ENCODE results near the gene CHMP6. TPM values are rescaled to one million over a fixed set of nuclear protein-coding genes. Genes with fewer than 3 reads are reported as not detected.
A peak's percentile ranks its signal among the peaks of the same experiment; 100 is the strongest.

Gene CHMP6
- total and polyA plus RNA-seq, 9 of the 15 experiments (the other 6 are each of a cell fraction or from before 2014, with no cell fraction given) = 0.25 to 30.4 (median 13.4) TPM

- FAIRE-seq (no peak), ATAC-seq (no peak), DNase-seq (ENCODE audit: extremely low read depth in 1 of 4, low spot score in 3 of 4) (no peak)
- Histone ChIP-seq H3K27me3 (ENCODE audit: control insufficient read depth in 2 of 2, insufficient read depth in 2 of 2, low read length in 2 of 2) (no peaks in the 10 kb centered on the region), H2AFZ (ENCODE audit: low read depth, low read length) (no peak overlapping the region), H3K36me3 (ENCODE audit: control insufficient read depth, insufficient read depth, low read length) (peaks cover 14% of the 10 kb centered on the region; the same call in 2 of the 3 replicates), H3K4me1 (replicated peaks in 1 of 2; ENCODE audit: control insufficient read depth in 2 of 2, insufficient read depth in 2 of 2, low read length in 2 of 2) (peaks cover 13 to 68% of the 10 kb centered on the region in 2 experiments), H3K79me2 (ENCODE audit: control insufficient read depth, insufficient read depth, low read length) (peaks cover 30% of the 10 kb centered on the region), H3K9ac (ENCODE audit: insufficient read depth in 1 of 2, low read depth in 2 of 2, low read length in 2 of 2) (no peak overlapping the region), H3K4me3 (no peak overlapping the region), H3K4me2 (ENCODE audit: insufficient read depth, low read length) (no peak overlapping the region), H3K9me3 (replicated peaks; ENCODE audit: control insufficient read depth, insufficient read depth, low read depth, low read length) (no peaks in the 10 kb centered on the region), H4K20me1 (replicated peaks; ENCODE audit: control insufficient read depth, insufficient read depth, low read length) (peaks cover 16% of the 10 kb centered on the region; the same call in 1 of the 2 replicates), H3K9me1 (ENCODE audit: control insufficient read depth, insufficient read depth, low read length) (no peaks in the 10 kb centered on the region), H3K27ac (ENCODE audit: extremely low read depth, low read depth, low read length) (no peak overlapping the region)
- intact Hi-C loops (cut with micrococcal nuclease) = no loop called here
- POLR2A ChIA-PET = interaction anchor here (0.6 to 1.1 kb wide), 6 partner anchors 14 to 1822 kb away, joined by 3 to 4 read pairs (median 3); no protein-coding TSS in a partner anchor
- WGBS (ENCODE audit: insufficient coverage, low coverage, missing lambda C conversion rate) = 74% methylated on average over 28 of the region's 34 CpGs
- in situ Hi-C loops (cut with MboI) = no loop called here
- TSS peak; percentile 34 for BruUV-seq (replicated peaks)
- CTCF ChIA-PET (ENCODE audit: low intra/inter-chr PET ratio) = no interaction called here
- TF ChIP-seq ZNF212 (CRISPR knock-in tag; IDR thresholded peaks at IDR 0.05) (no peak), ZNF311 (CRISPR knock-in tag; IDR thresholded peaks at IDR 0.05) (no peak), CBX1 (IDR thresholded peaks at IDR 0.05; ENCODE audit: low read depth) (no peak), MEIS2 (IDR thresholded peaks at IDR 0.05; ENCODE audit: partially characterized antibody) (no peak), ZBED1 (IDR thresholded peaks at IDR 0.05) (no peak), FOXP4 (CRISPR knock-in tag; IDR thresholded peaks at IDR 0.05; ENCODE audit: borderline replicate concordance) (no peak), RBM22 (IDR thresholded peaks at IDR 0.05; ENCODE audit: low read depth, low read length, poor library complexity, severe bottlenecking) (no peak), KAT8 (IDR thresholded peaks at IDR 0.05; ENCODE audit: low read depth) (no peak), ZC3H11A (IDR thresholded peaks at IDR 0.05; ENCODE audit: low read depth, low read length) (no peak)
Observed at GRCh38 chr17:81032641-81033480, 41.2 kb downstream of the CHMP6 start.
